UCSD-AML1 (cell line): Measurements from ENCODE around the gene TRIM28.

Experiments used
- DNase-seq: peaks from one replicate; lab custom pipeline; 2025; ENCODE audit not compliant: unreplicated experiment; lab: John Stamatoyannopoulos, UW

Gene TRIM28

DNA sequence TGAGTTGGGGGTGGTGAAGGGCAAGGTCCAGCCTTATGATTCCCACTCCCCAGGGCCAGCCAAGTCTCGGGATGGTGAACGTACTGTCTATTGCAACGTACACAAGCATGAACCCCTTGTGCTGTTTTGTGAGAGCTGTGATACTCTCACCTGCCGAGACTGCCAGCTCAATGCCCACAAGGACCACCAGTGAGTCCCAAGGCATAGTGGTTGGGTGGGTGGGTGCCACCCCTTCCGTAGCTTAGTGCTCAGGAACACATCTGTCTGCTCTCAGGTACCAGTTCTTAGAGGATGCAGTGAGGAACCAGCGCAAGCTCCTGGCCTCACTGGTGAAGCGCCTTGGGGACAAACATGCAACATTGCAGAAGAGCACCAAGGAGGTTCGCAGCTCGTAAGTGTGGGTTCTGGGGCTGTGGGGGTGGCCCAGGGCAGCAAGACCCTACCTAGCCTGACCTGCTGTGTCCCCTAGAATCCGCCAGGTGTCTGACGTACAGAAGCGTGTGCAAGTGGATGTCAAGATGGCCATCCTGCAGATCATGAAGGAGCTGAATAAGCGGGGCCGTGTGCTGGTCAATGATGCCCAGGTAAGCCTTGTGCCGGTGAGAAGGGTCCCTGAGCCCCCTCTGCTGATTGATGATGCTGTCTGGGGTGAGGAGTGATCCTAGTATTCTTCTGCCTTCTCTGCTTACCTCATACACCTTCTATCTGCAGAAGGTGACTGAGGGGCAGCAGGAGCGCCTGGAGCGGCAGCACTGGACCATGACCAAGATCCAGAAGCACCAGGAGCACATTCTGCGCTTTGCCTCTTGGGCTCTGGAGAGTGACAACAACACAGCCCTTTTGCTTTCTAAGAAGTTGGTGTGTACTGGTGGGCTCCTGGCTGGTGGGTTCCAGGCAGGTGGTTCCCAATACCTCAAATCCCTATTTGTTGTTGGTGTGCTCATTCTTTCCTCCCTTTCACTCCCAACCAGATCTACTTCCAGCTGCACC lies 3.8 kb downstream of the TRIM28 start:
- DNase-seq: no peak

DNA sequence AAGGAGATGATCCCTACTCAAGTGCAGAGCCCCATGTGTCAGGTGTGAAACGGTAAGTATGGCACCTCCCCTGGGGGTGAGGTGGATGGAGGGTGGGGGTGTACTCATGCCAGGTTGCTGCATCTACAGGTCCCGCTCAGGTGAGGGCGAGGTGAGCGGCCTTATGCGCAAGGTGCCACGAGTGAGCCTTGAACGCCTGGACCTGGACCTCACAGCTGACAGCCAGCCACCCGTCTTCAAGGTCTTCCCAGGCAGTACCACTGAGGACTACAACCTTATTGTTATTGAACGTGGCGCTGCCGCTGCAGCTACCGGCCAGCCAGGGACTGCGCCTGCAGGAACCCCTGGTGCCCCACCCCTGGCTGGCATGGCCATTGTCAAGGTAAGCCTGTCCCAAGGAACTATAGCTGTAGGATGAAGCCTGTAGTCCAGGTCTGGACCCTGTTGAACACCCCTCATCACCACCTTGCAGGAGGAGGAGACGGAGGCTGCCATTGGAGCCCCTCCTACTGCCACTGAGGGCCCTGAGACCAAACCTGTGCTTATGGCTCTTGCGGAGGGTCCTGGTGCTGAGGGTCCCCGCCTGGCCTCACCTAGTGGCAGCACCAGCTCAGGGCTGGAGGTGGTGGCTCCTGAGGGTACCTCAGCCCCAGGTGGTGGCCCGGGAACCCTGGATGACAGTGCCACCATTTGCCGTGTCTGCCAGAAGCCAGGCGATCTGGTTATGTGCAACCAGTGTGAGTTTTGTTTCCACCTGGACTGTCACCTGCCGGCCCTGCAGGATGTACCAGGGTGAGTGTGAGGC lies 5.2 kb downstream of the TRIM28 start:
- DNase-seq: no peak

DNA sequence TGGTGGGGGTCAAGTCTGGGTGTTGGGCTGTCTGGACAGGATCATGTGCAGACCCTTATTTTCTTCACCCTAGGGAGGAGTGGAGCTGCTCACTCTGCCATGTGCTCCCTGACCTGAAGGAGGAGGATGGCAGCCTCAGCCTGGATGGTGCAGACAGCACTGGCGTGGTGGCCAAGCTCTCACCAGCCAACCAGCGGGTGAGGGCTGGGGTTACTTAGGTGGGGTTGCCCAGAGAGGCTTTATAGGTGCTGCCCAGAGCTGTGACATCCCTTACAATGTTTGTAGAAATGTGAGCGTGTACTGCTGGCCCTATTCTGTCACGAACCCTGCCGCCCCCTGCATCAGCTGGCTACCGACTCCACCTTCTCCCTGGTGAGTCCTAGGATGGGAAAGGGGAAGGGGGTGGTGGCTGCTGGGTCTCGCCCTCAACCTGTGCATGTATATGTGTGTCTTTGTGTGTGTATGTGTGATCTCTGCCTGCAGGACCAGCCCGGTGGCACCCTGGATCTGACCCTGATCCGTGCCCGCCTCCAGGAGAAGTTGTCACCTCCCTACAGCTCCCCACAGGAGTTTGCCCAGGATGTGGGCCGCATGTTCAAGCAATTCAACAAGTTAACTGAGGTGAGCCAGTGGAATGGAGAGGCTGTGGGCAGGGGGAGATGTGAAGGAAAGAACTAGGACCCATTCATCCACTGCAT lies 5.9 kb downstream of the TRIM28 start:
- no peak for DNase-seq

DNA sequence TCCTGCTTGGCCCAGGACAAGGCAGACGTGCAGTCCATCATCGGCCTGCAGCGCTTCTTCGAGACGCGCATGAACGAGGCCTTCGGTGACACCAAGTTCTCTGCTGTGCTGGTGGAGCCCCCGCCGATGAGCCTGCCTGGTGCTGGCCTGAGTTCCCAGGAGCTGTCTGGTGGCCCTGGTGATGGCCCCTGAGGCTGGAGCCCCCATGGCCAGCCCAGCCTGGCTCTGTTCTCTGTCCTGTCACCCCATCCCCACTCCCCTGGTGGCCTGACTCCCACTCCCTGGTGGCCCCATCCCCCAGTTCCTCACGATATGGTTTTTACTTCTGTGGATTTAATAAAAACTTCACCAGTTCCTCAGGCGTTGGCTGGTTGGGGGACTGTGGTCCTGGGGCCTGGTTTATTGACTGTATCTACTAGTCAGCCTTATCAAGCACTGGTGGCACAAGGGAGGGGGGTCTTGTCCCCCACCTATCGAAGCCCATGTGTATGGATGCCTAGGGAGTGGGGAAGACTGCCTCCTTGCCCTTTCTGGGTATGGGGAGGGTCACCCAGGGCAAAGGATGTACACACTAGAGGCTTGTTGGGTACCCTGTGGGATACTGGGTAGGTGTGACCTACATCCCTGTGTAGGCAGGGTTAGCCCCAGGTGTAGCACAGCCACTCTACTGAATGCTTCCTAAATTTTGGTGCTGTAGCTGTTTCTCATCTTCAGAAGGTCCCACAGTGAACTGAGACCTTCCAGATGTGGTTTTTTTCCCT lies 6.7 kb downstream of the TRIM28 start:
- DNase-seq: no peak

DNA sequence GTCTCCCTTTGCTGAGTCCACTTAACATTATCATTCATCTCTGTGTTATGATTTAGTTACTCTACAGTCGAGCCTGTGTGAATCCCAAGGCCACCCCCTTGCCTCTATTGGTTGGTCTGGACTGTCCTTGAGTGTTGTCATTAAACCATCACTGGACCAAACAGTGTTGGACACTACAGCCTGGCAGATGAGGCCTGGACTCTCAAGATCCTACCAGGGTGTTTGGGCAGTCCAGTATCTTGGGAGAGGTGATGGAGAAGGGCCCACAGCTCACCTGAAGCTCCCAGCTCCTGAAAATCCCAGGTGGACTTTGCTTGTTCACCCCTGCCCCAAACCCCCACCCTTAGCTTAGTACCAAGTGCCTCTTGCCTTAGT lies 7.2 kb downstream of the TRIM28 start:
- DNase-seq: no peak

DNA sequence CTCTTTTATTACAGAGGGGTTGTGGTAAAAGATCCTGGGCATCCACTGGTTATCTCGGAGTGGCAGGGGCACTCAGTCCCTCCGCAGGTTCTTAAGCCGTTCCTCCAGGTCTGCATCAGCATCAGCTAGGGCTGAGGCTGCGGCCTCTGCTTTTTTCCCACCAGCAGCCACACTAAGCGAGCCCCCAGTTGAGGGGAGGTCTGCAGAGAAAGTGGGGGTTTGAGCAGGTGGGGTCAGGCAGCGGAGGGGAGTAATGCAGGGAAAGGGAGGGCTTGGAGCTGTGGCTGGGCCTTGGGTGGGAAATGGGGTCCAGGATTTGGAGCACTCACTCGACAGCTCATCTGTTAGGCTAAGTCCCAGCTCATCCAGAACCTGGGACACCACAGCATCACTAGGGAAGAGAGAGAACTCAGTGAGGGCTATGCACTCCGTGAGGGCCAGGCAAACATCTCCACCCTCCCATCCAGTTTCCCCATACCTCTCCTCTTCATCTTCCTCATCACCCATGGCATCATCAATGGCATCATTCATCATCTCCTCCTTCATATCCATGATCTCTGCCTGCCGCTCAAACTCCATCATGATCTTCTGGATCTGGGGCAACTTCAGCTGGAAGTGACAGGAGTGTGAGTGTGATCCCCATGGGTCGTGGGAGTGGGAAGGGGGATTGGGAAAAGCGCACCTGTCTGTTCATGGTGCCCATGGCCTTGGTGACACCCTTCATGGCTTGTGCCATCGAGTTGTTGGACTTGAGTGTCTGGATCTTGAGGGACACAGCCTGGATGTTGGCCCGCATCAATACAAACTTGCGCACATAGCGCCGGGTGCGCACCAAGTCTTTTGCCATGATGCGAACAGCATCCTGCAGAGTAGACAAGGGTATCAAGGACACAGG lies 8.0 kb downstream of the TRIM28 start:
- no peak for DNase-seq

DNA sequence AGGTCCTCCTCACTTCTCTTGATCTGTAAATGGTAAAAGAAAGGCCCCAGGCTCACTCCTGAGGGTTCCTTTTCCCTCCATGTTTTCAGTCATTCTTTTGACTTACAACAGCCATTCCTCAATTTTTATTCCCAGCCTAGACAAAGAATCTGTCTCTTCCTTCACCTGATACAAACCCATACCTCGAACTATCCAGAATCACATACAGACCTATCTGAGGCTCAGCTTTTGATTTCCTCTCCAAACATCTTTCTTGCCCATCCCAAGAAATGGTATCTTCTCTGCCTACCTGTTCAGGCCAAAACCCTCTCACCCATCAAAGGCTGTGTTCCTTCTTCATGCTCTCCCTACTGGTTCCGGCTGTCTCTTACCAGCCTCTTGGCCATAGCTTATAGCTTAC lies 8.8 kb downstream of the TRIM28 start:
- DNase-seq: no peak

DNA sequence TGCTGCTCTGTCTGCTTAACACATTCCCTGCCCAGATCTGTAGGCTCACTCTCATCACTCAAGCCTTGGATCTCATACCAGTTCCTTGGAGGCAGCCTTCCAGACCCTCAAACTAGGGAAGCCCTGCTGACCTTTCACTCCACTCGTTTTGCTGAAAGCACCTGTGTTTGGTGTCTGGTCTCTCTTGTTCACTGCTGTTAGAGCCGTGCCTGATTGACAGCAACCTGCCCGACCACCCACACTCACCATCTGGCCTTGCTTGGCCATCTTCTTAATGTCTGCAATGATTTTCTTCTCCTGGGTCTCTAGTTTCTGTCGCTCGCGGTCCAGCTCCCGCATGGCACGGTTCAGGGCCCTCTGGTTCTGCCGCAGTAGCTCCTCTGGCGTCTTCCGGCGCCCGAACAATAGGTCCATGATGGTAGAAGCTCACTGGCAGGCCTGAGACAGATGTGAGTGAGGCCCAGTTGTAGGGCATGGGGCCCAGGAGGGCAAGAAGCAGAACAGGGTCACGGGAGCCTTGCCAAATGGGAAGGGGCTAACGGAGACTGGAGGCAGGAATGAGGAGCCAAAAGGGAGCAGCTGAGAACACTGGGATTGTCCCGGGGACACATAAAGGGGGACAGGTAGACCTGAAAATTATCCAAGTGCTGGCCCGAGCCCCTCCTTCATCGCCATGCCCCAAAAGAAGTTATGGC lies 10.1 kb downstream of the TRIM28 start:
- DNase-seq: no peak

DNA sequence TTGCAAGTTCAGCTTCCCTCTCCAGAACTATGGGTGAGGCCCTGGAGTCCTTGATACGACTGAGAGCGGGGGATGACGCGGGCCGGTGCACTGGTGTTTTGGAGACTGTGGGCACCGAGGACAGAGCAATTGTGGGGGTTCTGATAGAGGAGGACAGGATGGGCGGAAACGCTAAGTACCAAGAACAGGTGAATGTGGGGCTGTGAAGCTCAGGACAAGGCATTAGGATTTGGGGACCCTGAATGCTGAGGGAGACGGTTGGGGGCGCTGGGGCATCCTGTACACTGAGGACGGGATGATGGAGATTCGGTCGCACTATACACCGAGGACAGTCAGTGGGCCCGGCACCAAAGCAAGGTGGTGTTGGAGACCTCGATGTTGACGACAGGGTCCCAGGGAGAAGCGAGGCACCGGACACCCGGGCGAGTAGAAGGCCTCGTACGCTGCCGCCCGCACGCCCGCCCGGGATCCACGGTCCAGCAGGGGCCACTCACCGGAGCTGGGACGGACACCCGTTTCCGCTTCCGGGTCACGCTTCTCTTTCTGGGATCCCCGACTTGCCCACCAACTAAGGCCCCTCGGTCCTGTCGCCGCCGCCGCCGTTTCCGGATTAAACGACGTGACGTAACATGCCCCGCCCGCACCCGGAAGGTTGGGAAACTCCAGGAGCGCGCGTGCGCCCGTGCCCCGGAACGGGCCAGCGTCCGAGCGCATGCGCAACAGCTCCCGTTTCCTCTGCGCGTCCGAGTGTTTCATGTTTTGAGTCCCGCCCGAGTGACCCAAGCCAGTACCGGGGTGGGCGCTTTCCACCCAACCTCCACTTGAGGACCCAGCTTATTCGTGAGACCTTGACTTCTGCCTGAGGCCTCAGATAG lies 10.9 kb downstream of the TRIM28 start, which contains the start of gene CHMP2A:
CHMP2A (minus strand) TSS at position 612 of the 875 bp plus-strand sequence. CDS start 893 bp downstream, outside the sequence.
- DNase-seq: no peak

DNA sequence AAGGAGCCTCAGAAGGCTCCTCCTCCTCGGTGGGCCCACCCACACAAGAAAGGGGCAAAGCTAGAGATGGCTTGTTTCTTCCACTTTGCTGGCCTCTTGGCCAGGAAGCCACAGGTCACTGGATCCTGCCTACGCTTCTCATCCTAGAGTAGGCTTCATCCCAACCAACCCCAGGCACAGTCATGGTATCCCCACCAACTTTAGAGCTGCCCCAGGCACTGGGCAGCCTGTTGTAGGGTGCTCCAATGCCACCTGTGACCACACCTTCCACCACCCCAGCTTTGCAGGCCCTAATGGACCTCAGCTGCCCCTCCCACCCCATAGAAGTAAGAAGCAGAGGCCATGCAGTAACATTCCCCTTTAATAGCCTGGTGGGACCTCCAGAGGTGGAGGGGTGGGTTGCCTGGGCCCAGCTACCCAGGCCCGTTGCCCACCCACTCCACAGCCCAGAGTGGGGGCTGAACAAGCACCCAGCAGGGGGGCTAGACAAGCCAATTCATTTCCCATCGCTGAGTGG lies 11.6 kb downstream of the TRIM28 start:
- DNase-seq: no peak

DNA sequence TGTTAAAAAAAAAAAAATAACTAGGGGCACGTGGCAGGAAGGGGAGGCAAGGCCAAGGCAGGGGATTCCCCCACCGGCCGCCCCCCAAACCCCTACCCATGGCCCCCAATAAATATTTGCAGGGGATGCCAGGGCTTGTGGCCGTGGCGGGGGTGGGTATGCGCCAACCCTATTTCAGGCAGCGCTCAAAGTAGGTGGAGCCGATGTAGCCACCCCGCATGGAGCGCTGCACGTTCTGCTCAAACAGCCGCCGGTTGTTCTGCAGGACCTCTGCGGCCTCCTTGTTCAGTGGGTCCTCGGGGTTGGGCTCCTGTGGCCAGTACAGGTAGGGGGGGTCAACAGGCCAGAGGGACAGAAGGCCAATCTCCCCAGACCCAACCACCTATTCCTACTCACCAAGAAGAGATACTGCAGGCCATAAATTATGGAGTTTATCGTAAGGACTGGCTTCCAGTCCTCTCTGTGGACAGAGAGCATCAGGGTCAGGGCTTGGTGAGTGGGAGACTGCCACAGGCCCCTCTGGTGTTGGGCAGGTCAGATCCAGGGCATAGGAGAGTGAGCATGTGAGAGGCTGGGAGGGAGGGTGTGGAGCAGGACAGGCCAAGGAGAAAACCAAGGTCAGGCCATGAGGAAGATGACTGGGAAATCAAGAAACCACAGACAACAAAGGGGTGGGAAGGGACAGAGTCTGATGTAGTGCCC lies 12.2 kb downstream of the TRIM28 start:
- no peak for DNase-seq

DNA sequence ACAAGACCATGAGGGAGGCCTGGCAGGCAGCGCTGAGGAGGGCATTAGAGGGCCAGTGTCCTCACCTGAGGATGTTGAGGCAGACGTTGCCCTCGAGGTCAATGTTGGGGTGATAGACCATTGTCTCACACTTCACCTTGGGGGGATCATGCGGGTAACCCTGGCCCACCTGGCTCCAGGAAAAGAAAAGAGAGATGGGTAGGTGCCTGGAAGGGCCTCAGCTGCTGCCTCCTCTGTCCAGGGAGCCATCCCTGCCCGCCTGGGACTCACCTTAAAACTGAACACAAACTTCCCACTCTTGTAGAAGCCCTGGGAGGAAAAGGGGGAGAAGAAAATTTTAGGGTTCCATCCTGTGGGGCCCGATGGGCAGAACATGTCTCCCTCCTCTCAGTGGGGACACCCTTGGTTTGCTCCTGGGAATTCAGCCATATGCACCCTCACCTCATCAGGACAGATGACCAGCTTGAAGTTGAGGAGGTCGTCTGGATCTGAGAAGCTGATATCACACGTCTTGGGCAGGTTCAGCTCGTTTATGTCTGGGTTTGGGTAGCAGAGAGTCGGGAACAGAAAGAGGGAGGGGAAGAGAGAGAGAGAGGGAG lies 12.9 kb downstream of the TRIM28 start:
- DNase-seq: no peak

DNA sequence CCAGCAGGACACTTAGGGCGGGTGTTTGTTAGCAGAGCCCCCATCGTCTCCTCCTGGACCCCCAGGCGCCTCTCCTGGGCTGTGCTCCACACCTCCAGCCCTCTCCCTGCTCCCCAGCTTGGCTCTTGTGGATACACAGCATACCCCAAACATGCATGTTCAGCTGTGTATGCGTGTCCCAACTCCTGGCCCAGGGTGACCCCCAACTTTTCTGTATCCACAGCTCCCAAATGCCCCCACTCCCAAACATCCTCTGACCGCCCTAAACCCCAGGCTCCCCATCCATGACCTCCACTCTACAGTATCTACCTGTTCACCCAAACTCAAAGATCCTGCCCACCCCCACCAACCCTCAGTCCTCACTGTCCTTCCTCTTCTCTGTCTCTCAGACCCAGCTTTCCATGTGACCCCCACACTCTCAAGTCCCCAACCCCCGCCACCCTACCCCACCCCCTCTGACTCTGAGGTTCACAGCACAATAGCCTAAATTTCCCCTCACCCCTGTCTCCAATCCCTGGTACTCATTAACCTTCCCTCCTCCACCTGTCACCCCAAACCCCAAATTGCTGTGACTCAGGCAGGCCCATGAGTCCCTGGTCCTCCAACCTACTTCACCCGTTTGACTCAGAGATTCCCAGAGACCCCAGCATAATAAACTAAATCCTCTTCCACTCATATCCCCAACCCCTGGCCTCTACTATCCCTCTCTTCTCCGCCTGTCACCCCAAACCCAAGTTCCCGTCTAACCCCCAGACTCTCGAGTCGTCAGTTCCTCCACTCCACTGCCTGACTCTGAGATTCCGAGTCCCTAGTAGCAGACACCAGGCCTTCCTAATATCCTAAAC lies 13.6 kb downstream of the TRIM28 start:
- no peak for DNase-seq

DNA sequence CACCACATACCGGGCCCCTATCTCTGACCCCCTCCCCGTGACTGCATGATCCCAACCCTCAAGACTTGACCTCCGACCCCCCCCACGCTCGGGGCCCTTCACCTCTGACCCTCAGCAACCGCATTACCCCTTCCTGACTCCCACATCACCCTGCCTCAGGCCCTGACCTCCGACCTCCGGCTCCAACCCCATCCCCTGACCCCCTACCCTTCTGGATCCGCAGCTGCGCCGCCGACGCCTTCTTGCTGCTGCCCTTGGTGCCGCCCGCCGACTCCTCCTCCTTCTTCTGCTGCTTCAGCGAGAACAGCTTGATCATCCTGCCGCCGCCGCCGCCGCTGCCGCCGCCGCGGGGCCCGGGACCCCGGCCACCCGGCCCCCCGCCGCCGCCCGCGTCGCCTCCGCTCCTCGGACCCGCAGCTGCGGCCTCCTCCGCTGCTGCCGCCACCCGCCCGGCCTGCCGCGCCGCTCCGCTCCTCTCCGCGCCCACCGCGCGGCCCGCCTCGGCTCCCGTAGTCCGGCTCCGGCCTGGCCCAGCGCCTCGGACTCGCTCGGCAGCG lies 14.3 kb downstream of the TRIM28 start, which contains the start of gene UBE2M:
UBE2M (minus strand) TSS at position 546 of the 557 bp plus-strand sequence; CDS start at position 316, 230 bp downstream.
- no peak for DNase-seq

DNA sequence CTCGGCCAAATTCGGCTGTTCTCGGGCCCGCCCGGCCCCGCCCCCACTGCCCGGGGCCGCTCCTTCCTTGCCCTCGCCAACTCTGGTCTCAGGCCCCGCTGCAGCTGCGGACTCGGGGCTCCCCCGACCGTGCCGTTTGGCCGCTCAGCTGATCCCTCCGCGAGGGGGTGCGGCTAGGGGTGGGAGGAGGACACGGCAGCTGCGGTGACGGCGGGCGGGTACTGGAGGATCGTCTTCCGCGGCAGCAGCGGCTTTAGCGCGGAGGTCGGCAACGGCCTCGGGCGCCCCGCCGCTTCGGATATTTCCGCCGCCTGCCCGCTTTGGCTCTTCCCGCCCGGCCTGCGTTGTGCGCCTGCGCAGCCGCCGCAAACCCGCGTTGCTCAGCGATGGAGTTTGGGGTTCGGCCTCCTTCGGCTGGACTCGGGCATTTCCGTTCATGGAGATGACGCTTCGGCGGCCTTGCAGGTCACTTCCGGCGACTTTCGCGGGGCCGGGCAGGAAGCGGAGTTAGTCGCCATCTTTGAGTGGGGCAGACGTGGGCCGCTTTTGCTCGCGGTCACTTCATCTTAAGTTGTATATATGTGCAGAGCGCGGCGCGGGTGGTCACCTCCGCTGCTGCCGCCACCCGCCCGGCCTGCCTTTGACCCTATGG lies 14.9 kb downstream of the TRIM28 start:
- DNase-seq: no peak
